Stimulated activated CD4-positive, alpha-beta T cell treated with anti-CD3 and anti-CD28 coated beads, Interleukin-1b, Interleukin-23, amount 100 ng/mL, for 1 hour (primary cell): ENCODE data around the gene PPARG.

Experiments used
- DNase-seq, 2 donors: peaks; one replicate each; pipeline ENCODE4 v3.0.0-alpha.2; 2020; ENCODE audit warnings: low read depth in 2 of 2

PPARG gene

DNA sequence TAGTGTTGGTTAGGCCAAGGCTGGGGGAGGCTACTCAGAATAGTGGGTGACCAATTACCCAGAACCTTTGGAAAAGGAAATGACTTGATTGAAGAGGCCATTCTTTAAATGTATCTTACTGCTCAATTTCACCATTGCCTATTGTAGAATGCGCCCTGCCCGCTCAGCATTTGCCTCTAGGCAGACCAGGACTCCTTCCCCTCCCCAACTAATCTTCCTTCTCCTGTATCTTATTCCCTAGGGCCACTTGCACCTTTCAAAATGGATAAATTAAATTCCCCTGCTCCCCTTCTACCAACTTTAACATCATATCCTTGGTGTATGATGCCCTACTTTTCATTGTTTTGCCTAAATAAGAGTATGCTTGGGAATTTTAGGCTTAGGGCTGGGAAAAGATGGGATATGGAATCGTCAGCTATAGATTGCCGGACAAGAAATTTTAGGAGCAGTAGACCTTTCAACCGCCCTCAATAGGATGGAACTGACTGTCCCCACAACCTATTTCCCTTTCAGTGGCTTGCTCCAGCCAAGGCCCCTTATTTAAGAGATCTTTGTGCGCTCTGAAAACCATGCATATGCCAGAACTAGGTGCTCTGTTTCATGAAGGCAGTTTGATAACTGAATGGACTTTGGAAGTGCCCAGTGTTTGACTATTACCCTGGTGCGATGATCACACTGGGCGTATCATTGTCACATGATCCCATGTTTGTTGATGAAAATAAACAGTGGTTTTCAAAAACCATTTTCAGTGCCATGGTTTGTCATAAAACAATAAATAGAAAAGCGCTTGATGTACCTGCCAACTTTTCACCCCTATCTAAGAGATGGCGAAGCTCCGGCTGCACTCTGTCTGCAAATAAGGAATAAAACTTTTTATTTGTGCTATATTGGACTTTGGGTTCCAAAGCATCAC lies 121.1 kb downstream of the PPARG start:
- no peak for DNase-seq

- DNase-seq: no peak
Observed at GRCh38 chr3:12413721-12414255, 124.9 kb downstream of the PPARG start.

GRCh38 chr3:12415014-12415680 lies 126.3 kb downstream of the PPARG start:
- no peak for DNase-seq

DNA sequence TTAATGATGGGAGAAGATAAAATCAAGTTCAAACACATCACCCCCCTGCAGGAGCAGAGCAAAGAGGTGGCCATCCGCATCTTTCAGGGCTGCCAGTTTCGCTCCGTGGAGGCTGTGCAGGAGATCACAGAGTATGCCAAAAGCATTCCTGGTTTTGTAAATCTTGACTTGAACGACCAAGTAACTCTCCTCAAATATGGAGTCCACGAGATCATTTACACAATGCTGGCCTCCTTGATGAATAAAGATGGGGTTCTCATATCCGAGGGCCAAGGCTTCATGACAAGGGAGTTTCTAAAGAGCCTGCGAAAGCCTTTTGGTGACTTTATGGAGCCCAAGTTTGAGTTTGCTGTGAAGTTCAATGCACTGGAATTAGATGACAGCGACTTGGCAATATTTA lies 127.9 kb downstream of the PPARG start:
- DNase-seq: no peak

DNA sequence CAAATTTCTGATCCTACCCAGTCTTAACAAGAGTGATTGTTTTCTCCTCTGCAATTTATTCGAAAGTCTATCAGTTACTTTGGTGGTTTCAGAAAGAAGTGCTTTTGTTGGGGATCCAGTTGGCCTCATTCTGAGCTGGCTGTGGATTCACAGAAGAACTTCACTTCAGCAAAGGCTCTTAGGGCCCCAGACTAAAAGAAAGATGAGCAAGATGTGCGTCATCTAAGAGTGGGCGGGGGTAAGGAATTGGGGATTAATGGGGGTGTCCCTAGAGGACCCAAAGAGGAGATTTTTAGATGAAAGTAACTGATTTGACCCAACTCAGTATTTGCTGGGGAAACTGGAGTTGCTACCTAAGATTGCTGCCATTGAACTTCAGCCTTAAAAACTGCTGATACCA lies 131.5 kb downstream of the PPARG start:
- DNase-seq: no peak

DNA sequence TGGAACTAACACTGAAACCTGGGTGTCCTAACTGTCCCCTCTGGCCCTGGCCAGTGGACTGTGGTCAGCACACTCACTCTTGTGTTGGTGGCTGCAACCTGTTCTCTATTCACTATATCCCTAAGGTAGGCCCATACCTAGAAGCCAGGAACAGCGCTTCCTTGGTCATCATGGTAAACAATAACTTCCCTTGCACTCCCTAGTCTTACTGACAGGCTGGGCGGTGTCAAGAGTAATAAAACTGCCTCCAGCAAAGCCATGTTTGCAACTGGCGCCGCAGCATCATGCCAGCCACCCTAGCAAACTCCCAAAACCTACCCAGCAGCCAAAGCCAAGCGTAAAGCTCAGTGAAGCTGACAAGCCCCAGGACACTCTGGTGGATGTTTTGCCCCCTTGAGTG lies 132.3 kb downstream of the PPARG start:
- DNase-seq: no peak

- DNase-seq: no peak
Observed at GRCh38 chr3:12423131-12423530, 134.3 kb downstream of the PPARG start.

DNA sequence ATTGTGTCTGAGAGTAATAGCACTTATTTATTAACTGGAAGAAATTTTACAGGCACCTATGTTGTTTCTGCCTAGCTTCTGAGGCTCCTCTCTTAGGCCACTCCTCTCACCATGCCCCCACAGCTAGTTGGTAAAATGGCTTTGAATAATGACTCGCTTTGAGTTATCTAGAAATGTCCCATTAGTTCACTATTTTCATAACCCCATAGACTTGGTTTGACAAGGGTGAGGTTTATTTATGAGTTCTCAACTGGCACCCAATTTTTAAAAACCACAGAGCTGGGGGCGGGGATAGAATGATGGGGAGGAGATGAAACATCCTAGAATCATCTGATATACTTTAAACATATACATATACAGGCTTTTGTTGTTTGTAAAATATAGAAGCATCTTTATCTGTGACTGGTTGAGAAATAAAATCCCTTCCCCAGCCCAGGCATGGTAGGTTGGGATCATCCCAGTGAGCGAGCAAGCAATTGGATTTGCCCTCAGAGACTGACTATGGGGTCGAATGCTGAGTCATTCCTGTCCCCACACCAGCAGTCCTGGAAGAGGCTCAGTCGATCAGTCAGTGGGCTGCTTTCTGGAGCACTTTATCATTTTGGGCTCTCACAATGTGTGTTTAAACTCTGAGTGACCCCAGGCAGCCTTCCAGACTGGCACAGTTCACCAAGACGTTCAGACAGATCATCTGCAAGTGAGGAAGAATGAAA lies 135.2 kb downstream of the PPARG start:
- DNase-seq: no peak

- no peak for DNase-seq
Observed at GRCh38 chr3:12424635-12425319, 135.9 kb downstream of the PPARG start.

- no peak for DNase-seq
Observed at GRCh38 chr3:12425850-12426579, 137.1 kb downstream of the PPARG start.

DNA sequence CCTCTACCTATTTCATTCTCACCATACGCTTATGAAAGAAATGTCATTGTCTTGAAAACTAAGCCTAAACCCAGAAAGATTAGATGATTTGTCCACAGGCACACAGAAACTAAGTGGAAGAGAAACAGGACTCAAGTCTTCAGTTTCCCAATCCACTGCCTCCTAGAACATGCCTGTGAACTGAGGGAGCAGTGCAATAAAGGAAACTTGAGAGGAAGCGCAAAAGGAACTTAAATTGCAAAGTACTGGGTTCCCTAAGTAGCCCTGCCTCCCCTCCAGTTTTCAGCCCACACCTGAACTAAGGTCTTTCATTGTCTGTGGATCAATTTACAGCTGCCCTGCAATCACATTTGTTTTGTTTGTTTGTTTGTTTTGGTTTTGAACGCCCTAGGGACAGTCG lies 138.7 kb downstream of the PPARG start:
- DNase-seq: no peak

- no peak for DNase-seq
Observed at GRCh38 chr3:12428126-12428525, 139.3 kb downstream of the PPARG start.

DNA sequence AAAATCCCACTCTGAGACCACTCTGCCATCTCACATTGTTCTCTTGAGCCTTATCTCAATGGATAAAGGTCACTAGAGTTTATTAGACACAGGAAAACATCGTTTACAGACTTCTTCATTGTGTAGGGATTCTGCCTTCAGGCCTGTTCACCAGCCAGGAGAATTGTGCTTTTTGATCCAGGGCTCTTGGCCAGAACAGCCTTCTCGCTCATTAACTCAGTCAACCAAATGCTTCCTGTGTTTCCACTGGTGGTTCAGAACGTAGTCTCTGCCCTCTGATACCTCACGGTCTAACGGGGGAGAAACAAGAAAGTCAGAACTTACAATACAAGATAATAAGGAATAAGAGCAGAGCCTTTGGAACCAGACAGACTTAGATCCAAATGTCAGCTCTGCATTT lies 141.2 kb downstream of the PPARG start:
- DNase-seq: no peak

DNA sequence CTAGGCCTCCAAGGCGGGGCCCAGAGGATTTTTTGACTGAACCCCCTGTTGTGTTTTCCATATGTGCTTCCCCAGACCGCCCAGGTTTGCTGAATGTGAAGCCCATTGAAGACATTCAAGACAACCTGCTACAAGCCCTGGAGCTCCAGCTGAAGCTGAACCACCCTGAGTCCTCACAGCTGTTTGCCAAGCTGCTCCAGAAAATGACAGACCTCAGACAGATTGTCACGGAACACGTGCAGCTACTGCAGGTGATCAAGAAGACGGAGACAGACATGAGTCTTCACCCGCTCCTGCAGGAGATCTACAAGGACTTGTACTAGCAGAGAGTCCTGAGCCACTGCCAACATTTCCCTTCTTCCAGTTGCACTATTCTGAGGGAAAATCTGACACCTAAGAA lies 145.0 kb downstream of the PPARG start:
- DNase-seq: no peak

- no peak for DNase-seq
Observed at GRCh38 chr3:12436514-12437220, 147.8 kb downstream of the PPARG start.

- no peak for DNase-seq
Observed at GRCh38 chr3:12437221-12437605, 148.3 kb downstream of the PPARG start.

- no peak for DNase-seq
Observed at GRCh38 chr3:12437861-12438260, 149.0 kb downstream of the PPARG start.

DNA sequence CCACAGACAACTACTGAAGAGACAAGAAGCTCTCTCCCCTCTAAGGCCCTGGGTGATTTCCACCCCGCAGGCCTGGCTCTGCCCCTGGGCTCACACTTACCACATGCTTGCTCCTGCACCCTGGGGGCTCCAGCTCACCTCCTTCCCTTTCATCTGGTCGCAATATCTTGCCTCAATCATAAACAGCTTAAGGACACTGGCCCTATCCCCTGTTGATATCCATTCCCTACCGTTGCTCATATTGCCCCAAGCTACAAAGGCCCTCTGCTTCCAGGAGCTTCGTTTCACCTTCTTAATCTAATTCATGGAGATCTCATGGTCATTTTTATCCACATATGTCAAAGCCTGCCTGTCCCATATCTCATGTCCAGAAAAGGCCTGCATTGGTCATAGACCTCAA lies 149.4 kb downstream of the PPARG start:
- no peak for DNase-seq

- DNase-seq: no peak
Observed at GRCh38 chr3:12439161-12439940, 150.5 kb downstream of the PPARG start.
